Measurements from ENCODE around the gene TRMU. TPM values are rescaled to one million over a fixed set of nuclear protein-coding genes. Genes with fewer than 3 reads are reported as not detected.
A peak's percentile ranks its signal among the peaks of the same experiment; 100 is the strongest.

The TRMU gene
- total and polyA plus RNA-seq, 2 of the 8 experiments (the other 6 are each of a cell fraction or from before 2014, with no cell fraction given), result 43.4 to 70.6 TPM

DNA sequence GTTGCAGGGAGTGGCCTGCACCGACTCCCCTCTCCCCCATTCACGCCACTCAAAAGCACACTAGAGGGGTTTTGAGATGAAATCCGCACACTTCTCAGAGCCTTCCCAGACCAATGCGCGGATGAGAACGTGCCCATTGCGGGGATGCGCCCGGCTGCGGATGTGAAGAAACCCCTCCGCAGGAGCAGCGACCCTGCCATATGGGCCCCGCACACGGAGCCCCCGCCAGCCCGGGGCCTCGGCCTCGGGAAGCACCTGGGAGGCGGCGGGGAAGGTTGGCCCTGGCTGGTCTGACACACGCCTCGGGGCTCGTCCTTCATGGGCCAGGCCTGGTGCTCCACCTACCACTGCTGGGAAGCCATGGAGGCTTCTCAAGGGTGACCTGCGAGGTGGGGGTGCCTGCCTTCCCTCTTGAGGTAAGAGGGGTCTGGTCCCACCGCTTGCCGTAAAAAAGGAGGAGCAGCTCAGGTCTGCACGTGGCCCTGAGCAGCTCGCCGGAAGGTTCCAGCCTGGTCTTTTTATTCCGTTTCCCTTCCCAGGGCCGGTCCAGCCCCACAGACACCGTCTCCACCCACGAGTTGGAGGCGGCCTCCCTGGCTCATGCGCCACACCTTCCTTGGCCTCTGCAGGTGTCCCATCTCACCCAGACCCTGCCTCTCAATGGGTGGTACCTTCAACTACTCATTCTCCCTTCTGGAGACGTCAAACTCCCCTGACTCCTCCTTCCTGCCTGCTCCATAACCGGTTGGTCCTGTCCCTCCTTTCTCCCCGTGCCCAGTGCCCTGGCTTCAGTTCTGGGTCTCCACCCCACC, 39.4 kb downstream of the TRMU start:
- FAIRE-seq, result no peak
- Histone ChIP-seq H3K56ac (replicated peaks; ENCODE audit: insufficient read length, low read depth, low read length) (no peak overlapping the region), H2BK12ac (ENCODE audit: low read depth, low read length) (0 out of 2 replicates have a peak overlapping the region, but pooled peaks have one; percentile 60), H4K91ac (replicated peaks; ENCODE audit: insufficient read length, low read length) (no peak overlapping the region), H3K4ac (replicated peaks; ENCODE audit: insufficient read length, low read depth, low read length) (no peak overlapping the region), H2AFZ (ENCODE audit: low read length) (no peak overlapping the region), H3K79me2 (ENCODE audit: control insufficient read depth in 1 of 2, insufficient read depth in 2 of 2, low read length in 2 of 2) (no peaks in the 10 kb centered on the region), H3K9ac (replicated peaks in 1 of 4; ENCODE audit: extremely low read depth in 1 of 4, low read depth in 3 of 4, low read length in 3 of 4) (no peak overlapping the region), H3K18ac (ENCODE audit: extremely low read depth, low read length) (no peak overlapping the region), H3K36me3 (ENCODE audit: control insufficient read depth in 2 of 4, insufficient read depth in 4 of 4, low read length in 3 of 4) (peaks cover 0 to 6% (median 1%) of the 10 kb centered on the region in 4 experiments; a peak in 4 of 8 replicates), H3K14ac (ENCODE audit: insufficient read length) (no peak overlapping the region), H4K5ac (ENCODE audit: insufficient read length, low read depth, low read length) (no peak overlapping the region), H2BK120ac (replicated peaks; ENCODE audit: low read depth, low read length) (no peak overlapping the region), H4K8ac (ENCODE audit: extremely low read depth, insufficient read depth, low read length) (peak overlapping the region; percentile 94), H2BK15ac (ENCODE audit: low read length) (no peak overlapping the region), H3K4me3 (ENCODE audit: extremely low read depth in 1 of 4, insufficient read depth in 2 of 4, low read depth in 3 of 4, low read length in 4 of 4) (no peak overlapping the region), H2BK20ac (ENCODE audit: low read length) (no peak overlapping the region), H3K4me1 (replicated peaks in 1 of 4; ENCODE audit: control insufficient read depth in 3 of 4, insufficient read depth in 4 of 4, low read length in 3 of 4) (peaks cover 0 to 26% (median 23%) of the 10 kb centered on the region in 4 experiments; a peak in 6 of 7 replicates), H3K27me3 (replicated peaks in 1 of 4; ENCODE audit: control insufficient read depth in 3 of 4, extremely low read depth in 1 of 4, insufficient read depth in 3 of 4, low read length in 3 of 4) (no peaks in the 10 kb centered on the region), H3K79me1 (ENCODE audit: low read depth, low read length) (no peaks in the 10 kb centered on the region; the same call in 1 of the 2 replicates), H3K4me2 (ENCODE audit: insufficient read depth in 1 of 2, low read depth in 2 of 2, low read length in 2 of 2) (no peak overlapping the region), H2AK5ac (ENCODE audit: low read depth, low read length) (0 out of 2 replicates have a peak overlapping the region, but pooled peaks have one; percentile 24), H3K9me3 (ENCODE audit: insufficient read depth in 2 of 2, low read depth in 1 of 2, low read length in 1 of 2) (no peaks in the 10 kb centered on the region), H3K23ac (ENCODE audit: insufficient read length) (no peak overlapping the region), H3K23me2 (ENCODE audit: low read depth, low read length) (peaks cover 9% of the 10 kb centered on the region; the same call in 1 of the 2 replicates), H4K20me1 (replicated peaks in 1 of 2; ENCODE audit: control insufficient read depth in 1 of 2, insufficient read depth in 2 of 2, low read length in 2 of 2) (peaks cover 0 to 11% of the 10 kb centered on the region in 2 experiments), H2BK5ac (ENCODE audit: low read depth, low read length) (no peak overlapping the region; the same call in 1 of the 2 replicates), H3K27ac (ENCODE audit: low read depth, low read length) (no peak overlapping the region)
- WGBS, 2 experiments (ENCODE audit: extremely low coverage in 1 of 2, insufficient coverage in 1 of 2, insufficient read length in 1 of 2, insufficient replicate concordance in 2 of 2, low coverage in 1 of 2, low lambda C conversion rate in 2 of 2, missing lambda C conversion rate in 1 of 2), result 88% methylated on average over 35 of the region's 38 CpGs; no CpG with 5 or more reads in 1 of the 2 experiments
- ChIA-PET CTCF (ENCODE audit: partially characterized antibody) (interaction anchor here (0.6 to 2.9 kb wide), 4 partner anchors 8 to 168 kb away, joined by 3 to 16 read pairs (median 4); no protein-coding TSS in a partner anchor), POLR2A (ENCODE audit: partially characterized antibody) (no interaction called here)
- DNase-seq (ENCODE audit: low read depth in 1 of 2, low spot score in 2 of 2), result no peak
- TF ChIP-seq YY1 (IDR thresholded peaks at IDR 0.05; ENCODE audit: low read depth, low read length) (no peak), SAP30 (IDR thresholded peaks at IDR 0.05; ENCODE audit: insufficient read depth, insufficient replicate concordance, low read length) (no peak), CHD2 (IDR thresholded peaks at IDR 0.05; ENCODE audit: low read length) (no peak), FOSL1 (IDR thresholded peaks at IDR 0.05; ENCODE audit: insufficient read depth, low read depth, low read length) (no peak)
